NK-92 (cell line): ENCODE results near the gene LMF1.
"Not testable (repeated sequence)": the region's sequence is repeated elsewhere in the genome, so short reads cannot be mapped to it uniquely, and the experiment has no call there.

Source experiments
- DNase-seq: peaks from one replicate; lab custom pipeline; 2025; ENCODE audit not compliant: unreplicated experiment; lab: John Stamatoyannopoulos, UW

The LMF1 gene

GRCh38 chr16:883781-884180, 87.0 kb downstream of the LMF1 start:
- DNase-seq = no peak

GRCh38 chr16:883340-883739, 87.4 kb downstream of the LMF1 start:
- no peak for DNase-seq

- DNase-seq = not testable (repeated sequence)
Observed at GRCh38 chr16:882671-883070, 88.1 kb downstream of the LMF1 start.

- no peak for DNase-seq
Observed at GRCh38 chr16:882256-882655, 88.5 kb downstream of the LMF1 start.

GRCh38 chr16:881219-882097, 89.3 kb downstream of the LMF1 start:
- no peak for DNase-seq

GRCh38 chr16:880471-881171, 90.2 kb downstream of the LMF1 start:
- no peak for DNase-seq

GRCh38 chr16:879986-880385, 90.8 kb downstream of the LMF1 start:
- DNase-seq = no peak

GRCh38 chr16:879461-879861, 91.3 kb downstream of the LMF1 start:
- no peak for DNase-seq

- DNase-seq = no peak
Observed at GRCh38 chr16:878886-879285, 91.9 kb downstream of the LMF1 start.

GRCh38 chr16:878072-878784, 92.6 kb downstream of the LMF1 start:
- no peak for DNase-seq

- no peak for DNase-seq
Observed at GRCh38 chr16:877242-878071, 93.3 kb downstream of the LMF1 start.

GRCh38 chr16:876523-877241, 94.1 kb downstream of the LMF1 start:
- DNase-seq = no peak

GRCh38 chr16:876041-876335, 94.8 kb downstream of the LMF1 start:
- DNase-seq = no peak

GRCh38 chr16:875182-876040, 95.4 kb downstream of the LMF1 start:
- DNase-seq = no peak

GRCh38 chr16:874366-875181, 96.2 kb downstream of the LMF1 start:
- DNase-seq = no peak

- DNase-seq = no peak
Observed at GRCh38 chr16:873889-874288, 96.9 kb downstream of the LMF1 start.

- DNase-seq = no peak
Observed at GRCh38 chr16:873243-873661, 97.5 kb downstream of the LMF1 start.

- DNase-seq = no peak
Observed at GRCh38 chr16:872436-873242, 98.1 kb downstream of the LMF1 start.
